Astrocyte (in vitro differentiated cells and primary cell): ENCODE data around the gene C2CD5. TPM values are rescaled to one million over a fixed set of nuclear protein-coding genes. Genes with fewer than 3 reads are reported as not detected.
"Not testable (repeated sequence)": the region's sequence is repeated elsewhere in the genome, so short reads cannot be mapped to it uniquely, and the experiment has no call there.

ENCODE experiments used
- DNase-seq: peaks from one replicate; pipeline ENCODE4 v3.0.0-alpha.2; 2010; ENCODE audit warnings: low read depth
- FAIRE-seq: peaks from 2 replicates; lab custom pipeline; 2011; peaks lifted over from hg19 to GRCh38; lab: Jason Lieb, UNC
- H2AFZ ChIP-seq: 2 replicates; pipeline ENCODE4 v1.6.0; 2012; ENCODE audit warnings: low read depth, low read length, inconsistent platforms
- H3K27ac ChIP-seq: 2 replicates; pipeline ENCODE4 v1.5.1; 2011; ENCODE audit warnings: low read depth, low read length, inconsistent platforms
- H3K27me3 ChIP-seq: 2 replicates; pipeline ENCODE4 v1.6.0; 2011; ENCODE audit warnings: low read length, inconsistent platforms; ENCODE audit not compliant: insufficient read depth
- H3K36me3 ChIP-seq: 2 replicates; pipeline ENCODE4 v1.5.1; 2011; ENCODE audit warnings: low read length, inconsistent platforms; ENCODE audit not compliant: insufficient read depth
- H3K4me1 ChIP-seq: 2 replicates; pipeline ENCODE4 v1.5.1; 2011; ENCODE audit warnings: low read length, inconsistent platforms; ENCODE audit not compliant: insufficient read depth
- H3K4me2 ChIP-seq: 2 replicates; pipeline ENCODE4 v1.6.0; 2012; ENCODE audit warnings: low read length, inconsistent platforms
- H3K4me3 ChIP-seq: 2 replicates; pipeline ENCODE4 v1.5.1; 2011; ENCODE audit warnings: low read depth, mild to moderate bottlenecking, low read length, inconsistent platforms; ENCODE audit not compliant: insufficient read depth
- H3K79me2 ChIP-seq: 2 replicates; pipeline ENCODE4 v1.6.0; 2012; ENCODE audit warnings: mild to moderate bottlenecking, low read length, inconsistent platforms; ENCODE audit not compliant: insufficient read depth
- H3K9ac ChIP-seq: 2 replicates; pipeline ENCODE4 v1.6.0; 2012; ENCODE audit warnings: mild to moderate bottlenecking, low read length, inconsistent platforms
- H3K9me3 ChIP-seq: 2 replicates; pipeline ENCODE4 v1.5.1; 2012; ENCODE audit warnings: low read depth, mild to moderate bottlenecking, low read length, inconsistent platforms; ENCODE audit not compliant: insufficient read depth
- H4K20me1 ChIP-seq: 2 replicates; pipeline ENCODE4 v1.6.0; 2012; ENCODE audit warnings: low read length, inconsistent platforms; ENCODE audit not compliant: insufficient read depth
- H3K27ac Mint-ChIP-seq: one replicate; pipeline ENCODE4 v1.8.0; 2021; ENCODE audit warnings: mild to moderate bottlenecking, mixed read lengths; ENCODE audit not compliant: unreplicated experiment
- H3K27me3 Mint-ChIP-seq: one replicate; pipeline ENCODE4 v1.8.0; 2021; ENCODE audit warnings: low read depth, mixed read lengths; ENCODE audit not compliant: unreplicated experiment
- H3K36me3 Mint-ChIP-seq: one replicate; pipeline ENCODE4 v1.8.0; 2021; ENCODE audit warnings: low read depth, mixed read lengths; ENCODE audit not compliant: unreplicated experiment
- H3K4me1 Mint-ChIP-seq: one replicate; pipeline ENCODE4 v1.8.0; 2021; ENCODE audit warnings: low read depth, mixed read lengths; ENCODE audit not compliant: unreplicated experiment
- H3K4me3 Mint-ChIP-seq: one replicate; pipeline ENCODE4 v1.8.0; 2021; ENCODE audit warnings: mild to moderate bottlenecking, moderate library complexity, mixed read lengths; ENCODE audit not compliant: unreplicated experiment
- H3K9me3 Mint-ChIP-seq: one replicate; pipeline ENCODE4 v1.8.0; 2021; ENCODE audit warnings: mild to moderate bottlenecking, mixed read lengths; ENCODE audit not compliant: unreplicated experiment
- EZH2 ChIP-seq: IDR thresholded peaks from 2 replicates; pipeline ENCODE4 v1.6.1; 2012; ENCODE audit warnings: mild to moderate bottlenecking, low read length, inconsistent platforms; ENCODE audit not compliant: insufficient read depth
- total RNA-seq: library from RNA; stranded (reverse); gene quantifications from 2 replicates; pipeline ENCODE4 v1.2.1, GENCODE V29; 2021
- TF ChIP-seq, protein P1 (sequence below): IDR thresholded peaks from 2 replicates; pipeline ENCODE4 v1.5.1; 2011; ENCODE audit warnings: low read depth, mild to moderate bottlenecking, inconsistent platforms, low read length, moderate library complexity; ENCODE audit not compliant: insufficient read depth

Gene C2CD5
- total RNA-seq, 1 donor from 2014 or later, result 14.7 TPM

DNA sequence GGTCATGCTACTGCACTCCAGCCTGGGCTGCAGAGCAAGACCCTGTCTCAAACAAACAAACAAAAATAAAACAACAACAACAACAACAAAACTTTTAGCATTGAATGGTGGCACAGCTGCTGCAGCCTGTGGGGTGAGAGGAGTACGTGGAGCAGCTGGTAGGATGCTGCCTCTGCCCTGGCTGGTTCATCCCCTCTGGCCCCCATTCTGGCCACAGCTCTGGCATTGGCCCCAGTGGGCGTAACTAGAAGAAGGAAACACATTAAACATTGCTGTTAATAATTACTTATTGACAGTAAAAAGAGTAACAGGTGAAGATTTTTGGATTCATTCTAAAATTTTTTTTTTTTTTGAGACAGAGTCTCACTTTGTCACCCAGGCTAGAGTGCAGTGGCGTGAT, 28.8 kb upstream of the C2CD5 start:
- Histone ChIP-seq H4K20me1 (no peaks in the 10 kb centered on the region), H3K4me3 (no peak overlapping the region), H3K79me2 (no peaks in the 10 kb centered on the region), H3K4me2 (no peak overlapping the region), H3K9me3 (no peaks in the 10 kb centered on the region), H3K4me1 (no peaks in the 10 kb centered on the region), H3K9ac (no peak overlapping the region), H2AFZ (no peak overlapping the region), H3K27ac (no peak overlapping the region), H3K36me3 (no peaks in the 10 kb centered on the region), H3K27me3 (no peaks in the 10 kb centered on the region)
- Mint-ChIP-seq H3K4me3 (no peak overlapping the region), H3K27ac (no peak overlapping the region), H3K4me1 (no peaks in the 10 kb centered on the region), H3K36me3 (no peaks in the 10 kb centered on the region), H3K9me3 (no peaks in the 10 kb centered on the region), H3K27me3 (no peaks in the 10 kb centered on the region)
- FAIRE-seq, result no peak
- TF ChIP-seq EZH2, result no peak
- TF ChIP-seq, protein P1, sequence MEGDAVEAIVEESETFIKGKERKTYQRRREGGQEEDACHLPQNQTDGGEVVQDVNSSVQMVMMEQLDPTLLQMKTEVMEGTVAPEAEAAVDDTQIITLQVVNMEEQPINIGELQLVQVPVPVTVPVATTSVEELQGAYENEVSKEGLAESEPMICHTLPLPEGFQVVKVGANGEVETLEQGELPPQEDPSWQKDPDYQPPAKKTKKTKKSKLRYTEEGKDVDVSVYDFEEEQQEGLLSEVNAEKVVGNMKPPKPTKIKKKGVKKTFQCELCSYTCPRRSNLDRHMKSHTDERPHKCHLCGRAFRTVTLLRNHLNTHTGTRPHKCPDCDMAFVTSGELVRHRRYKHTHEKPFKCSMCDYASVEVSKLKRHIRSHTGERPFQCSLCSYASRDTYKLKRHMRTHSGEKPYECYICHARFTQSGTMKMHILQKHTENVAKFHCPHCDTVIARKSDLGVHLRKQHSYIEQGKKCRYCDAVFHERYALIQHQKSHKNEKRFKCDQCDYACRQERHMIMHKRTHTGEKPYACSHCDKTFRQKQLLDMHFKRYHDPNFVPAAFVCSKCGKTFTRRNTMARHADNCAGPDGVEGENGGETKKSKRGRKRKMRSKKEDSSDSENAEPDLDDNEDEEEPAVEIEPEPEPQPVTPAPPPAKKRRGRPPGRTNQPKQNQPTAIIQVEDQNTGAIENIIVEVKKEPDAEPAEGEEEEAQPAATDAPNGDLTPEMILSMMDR, result no peak
- DNase-seq, result no peak

DNA sequence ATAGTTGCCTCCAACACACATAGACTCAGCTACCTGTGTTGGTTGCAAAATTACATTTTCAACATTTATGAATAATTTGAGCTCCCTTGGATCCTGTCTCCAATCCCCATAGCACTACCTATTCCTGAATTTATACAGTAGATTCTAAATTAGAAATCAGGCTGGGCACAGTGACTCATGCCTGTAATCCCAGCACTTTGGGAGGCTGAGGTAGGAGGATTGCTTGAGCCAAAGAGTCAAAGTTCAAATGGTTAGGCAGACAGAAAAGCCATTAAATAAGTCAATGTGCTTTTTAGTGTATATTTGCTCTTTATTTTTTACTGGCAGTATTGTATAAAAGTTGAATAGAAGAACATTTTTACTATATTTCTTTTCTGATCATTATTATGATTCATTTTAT, 24.9 kb upstream of the C2CD5 start:
- Histone ChIP-seq H2AFZ (no peak overlapping the region), H3K4me1 (no peaks in the 10 kb centered on the region), H3K79me2 (no peaks in the 10 kb centered on the region), H3K27ac (no peak overlapping the region), H3K27me3 (no peaks in the 10 kb centered on the region), H3K4me3 (no peak overlapping the region), H3K4me2 (no peak overlapping the region), H3K36me3 (no peaks in the 10 kb centered on the region), H4K20me1 (no peaks in the 10 kb centered on the region), H3K9me3 (no peaks in the 10 kb centered on the region), H3K9ac (no peak overlapping the region)
- H3K4me3 Mint-ChIP-seq, result no peak overlapping the region
- H3K27me3 Mint-ChIP-seq, result no peaks in the 10 kb centered on the region
- no peak overlapping the region for H3K27ac Mint-ChIP-seq
- no peaks in the 10 kb centered on the region for H3K4me1 Mint-ChIP-seq
- FAIRE-seq (no peak), DNase-seq (no peak)
- H3K36me3 Mint-ChIP-seq, result no peaks in the 10 kb centered on the region
- TF ChIP-seq, protein P1, result no peak
- TF ChIP-seq EZH2, result no peak
- H3K9me3 Mint-ChIP-seq, result no peaks in the 10 kb centered on the region

DNA sequence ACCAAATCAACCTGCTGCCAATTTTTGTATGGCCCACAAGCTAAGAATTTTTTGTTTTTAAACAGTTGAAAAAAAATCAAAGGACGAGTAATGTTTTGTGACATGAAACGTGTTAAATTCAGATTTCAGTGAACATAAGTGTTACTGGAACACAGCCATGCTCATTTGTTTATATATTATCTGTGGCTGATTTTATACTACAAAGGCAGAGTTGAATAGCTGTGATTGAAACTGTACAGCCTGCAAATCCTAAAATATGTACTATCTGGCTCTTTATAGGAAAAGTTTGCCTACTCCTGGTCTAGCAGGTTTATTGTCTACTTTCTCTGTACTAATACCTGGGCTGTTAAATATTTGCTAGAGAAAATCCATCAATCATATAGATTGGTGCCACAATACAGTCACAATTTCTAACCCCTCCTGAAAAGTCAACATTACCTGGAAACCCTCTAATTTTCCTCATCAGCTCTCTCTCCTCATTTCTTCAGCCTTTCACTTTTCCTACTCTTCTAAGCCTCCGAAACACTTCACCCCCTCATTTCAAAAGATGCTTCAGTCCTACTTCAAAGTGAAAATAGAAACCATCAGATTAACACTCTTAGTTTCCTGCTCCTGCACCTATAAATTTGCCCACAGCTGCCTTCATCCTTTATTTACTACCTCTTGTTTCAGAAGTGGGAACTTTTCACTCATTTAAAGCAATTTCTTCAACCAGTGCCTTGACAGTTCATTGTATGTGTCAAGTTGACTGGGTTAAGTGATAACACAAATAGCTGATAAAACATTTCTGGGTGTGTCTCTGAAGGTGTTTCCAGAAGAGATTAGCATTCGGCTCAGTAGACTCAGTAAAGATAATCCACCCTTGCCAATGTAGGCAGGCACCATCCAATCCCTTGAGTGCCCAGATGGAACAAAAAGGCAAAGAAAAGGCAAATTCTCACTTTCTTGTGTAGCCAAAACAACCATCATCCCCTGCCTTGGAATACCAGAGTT, 18.0 kb upstream of the C2CD5 start:
- Mint-ChIP-seq H3K36me3 (no peaks in the 10 kb centered on the region), H3K4me1 (no peaks in the 10 kb centered on the region), H3K9me3 (no peaks in the 10 kb centered on the region), H3K27me3 (peaks cover 3% of the 10 kb centered on the region), H3K27ac (no peak overlapping the region), H3K4me3 (no peak overlapping the region)
- no peaks in the 10 kb centered on the region for H3K27me3 ChIP-seq
- H3K9me3 ChIP-seq, result no peaks in the 10 kb centered on the region
- no peaks in the 10 kb centered on the region for H4K20me1 ChIP-seq
- H3K9ac ChIP-seq, result no peak overlapping the region
- FAIRE-seq (no peak), DNase-seq (no peak)
- H3K79me2 ChIP-seq, result no peaks in the 10 kb centered on the region
- no peak overlapping the region for H3K4me3 ChIP-seq
- H3K27ac ChIP-seq, result no peak overlapping the region
- no peak for TF ChIP-seq EZH2
- TF ChIP-seq, protein P1, result no peak
- no peaks in the 10 kb centered on the region for H3K4me1 ChIP-seq
- H2AFZ ChIP-seq, result no peak overlapping the region
- H3K36me3 ChIP-seq, result no peaks in the 10 kb centered on the region
- no peak overlapping the region for H3K4me2 ChIP-seq

DNA sequence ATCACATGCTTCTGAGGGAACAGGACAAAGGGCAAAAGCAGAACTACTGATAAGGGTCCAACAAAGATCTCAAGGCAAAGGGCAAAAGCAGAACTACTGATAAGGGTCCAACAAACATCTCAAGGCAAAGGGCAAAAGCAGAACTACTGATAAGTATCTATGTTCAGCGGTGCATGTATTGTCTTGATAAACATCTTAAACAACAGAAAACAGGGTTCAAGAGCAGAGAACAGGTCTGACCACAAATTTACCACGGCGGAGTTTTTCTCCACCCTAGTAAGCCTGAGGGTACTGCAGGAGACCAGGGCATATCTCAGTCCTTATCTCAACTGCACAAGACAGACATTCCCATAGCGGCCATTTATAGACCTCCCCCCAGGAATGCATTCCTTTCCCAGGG, 10.4 kb upstream of the C2CD5 start:
- H3K4me3 ChIP-seq, DNase-seq, H2AFZ ChIP-seq, H3K9me3 Mint-ChIP-seq, H3K79me2 ChIP-seq, H3K27ac ChIP-seq, H3K36me3 Mint-ChIP-seq, H3K4me2 ChIP-seq, H3K9ac ChIP-seq, H4K20me1 ChIP-seq, H3K36me3 ChIP-seq, H3K27me3 ChIP-seq, H3K4me1 Mint-ChIP-seq, H3K27me3 Mint-ChIP-seq, FAIRE-seq, H3K27ac Mint-ChIP-seq, H3K4me3 Mint-ChIP-seq, H3K4me1 ChIP-seq, H3K9me3 ChIP-seq: not testable (repeated sequence)
